Astrocyte (in vitro differentiated cells and primary cell): Measurements from ENCODE around the gene LIPN. TPM values are rescaled to one million over a fixed set of nuclear protein-coding genes. Genes with fewer than 3 reads are reported as not detected.

ENCODE experiments used
- DNase-seq: peaks from one replicate; pipeline ENCODE4 v3.0.0-alpha.2; 2010; ENCODE audit warnings: low read depth
- FAIRE-seq: peaks from 2 replicates; lab custom pipeline; 2011; peaks lifted over from hg19 to GRCh38; lab: Jason Lieb, UNC
- H2AFZ ChIP-seq: 2 replicates; pipeline ENCODE4 v1.6.0; 2012; ENCODE audit warnings: low read depth, low read length, inconsistent platforms
- H3K27ac ChIP-seq: 2 replicates; pipeline ENCODE4 v1.5.1; 2011; ENCODE audit warnings: low read depth, low read length, inconsistent platforms
- H3K27me3 ChIP-seq: 2 replicates; pipeline ENCODE4 v1.6.0; 2011; ENCODE audit warnings: low read length, inconsistent platforms; ENCODE audit not compliant: insufficient read depth
- H3K36me3 ChIP-seq: 2 replicates; pipeline ENCODE4 v1.5.1; 2011; ENCODE audit warnings: low read length, inconsistent platforms; ENCODE audit not compliant: insufficient read depth
- H3K4me1 ChIP-seq: 2 replicates; pipeline ENCODE4 v1.5.1; 2011; ENCODE audit warnings: low read length, inconsistent platforms; ENCODE audit not compliant: insufficient read depth
- H3K4me2 ChIP-seq: 2 replicates; pipeline ENCODE4 v1.6.0; 2012; ENCODE audit warnings: low read length, inconsistent platforms
- H3K4me3 ChIP-seq: 2 replicates; pipeline ENCODE4 v1.5.1; 2011; ENCODE audit warnings: low read depth, mild to moderate bottlenecking, low read length, inconsistent platforms; ENCODE audit not compliant: insufficient read depth
- H3K79me2 ChIP-seq: 2 replicates; pipeline ENCODE4 v1.6.0; 2012; ENCODE audit warnings: mild to moderate bottlenecking, low read length, inconsistent platforms; ENCODE audit not compliant: insufficient read depth
- H3K9ac ChIP-seq: 2 replicates; pipeline ENCODE4 v1.6.0; 2012; ENCODE audit warnings: mild to moderate bottlenecking, low read length, inconsistent platforms
- H3K9me3 ChIP-seq: 2 replicates; pipeline ENCODE4 v1.5.1; 2012; ENCODE audit warnings: low read depth, mild to moderate bottlenecking, low read length, inconsistent platforms; ENCODE audit not compliant: insufficient read depth
- H4K20me1 ChIP-seq: 2 replicates; pipeline ENCODE4 v1.6.0; 2012; ENCODE audit warnings: low read length, inconsistent platforms; ENCODE audit not compliant: insufficient read depth
- H3K27ac Mint-ChIP-seq: one replicate; pipeline ENCODE4 v1.8.0; 2021; ENCODE audit warnings: mild to moderate bottlenecking, mixed read lengths; ENCODE audit not compliant: unreplicated experiment
- H3K27me3 Mint-ChIP-seq: one replicate; pipeline ENCODE4 v1.8.0; 2021; ENCODE audit warnings: low read depth, mixed read lengths; ENCODE audit not compliant: unreplicated experiment
- H3K36me3 Mint-ChIP-seq: one replicate; pipeline ENCODE4 v1.8.0; 2021; ENCODE audit warnings: low read depth, mixed read lengths; ENCODE audit not compliant: unreplicated experiment
- H3K4me1 Mint-ChIP-seq: one replicate; pipeline ENCODE4 v1.8.0; 2021; ENCODE audit warnings: low read depth, mixed read lengths; ENCODE audit not compliant: unreplicated experiment
- H3K4me3 Mint-ChIP-seq: one replicate; pipeline ENCODE4 v1.8.0; 2021; ENCODE audit warnings: mild to moderate bottlenecking, moderate library complexity, mixed read lengths; ENCODE audit not compliant: unreplicated experiment
- H3K9me3 Mint-ChIP-seq: one replicate; pipeline ENCODE4 v1.8.0; 2021; ENCODE audit warnings: mild to moderate bottlenecking, mixed read lengths; ENCODE audit not compliant: unreplicated experiment
- CTCF ChIP-seq: IDR thresholded peaks from 2 replicates; pipeline ENCODE4 v1.5.1; 2011; ENCODE audit warnings: low read depth, mild to moderate bottlenecking, inconsistent platforms, low read length, moderate library complexity; ENCODE audit not compliant: insufficient read depth
- EZH2 ChIP-seq: IDR thresholded peaks from 2 replicates; pipeline ENCODE4 v1.6.1; 2012; ENCODE audit warnings: mild to moderate bottlenecking, low read length, inconsistent platforms; ENCODE audit not compliant: insufficient read depth
- total RNA-seq: library from RNA; stranded (reverse); gene quantifications from 2 replicates; pipeline ENCODE4 v1.2.1, GENCODE V29; 2021

The LIPN gene
- total RNA-seq, 1 donor from 2014 or later, result not detected

DNA sequence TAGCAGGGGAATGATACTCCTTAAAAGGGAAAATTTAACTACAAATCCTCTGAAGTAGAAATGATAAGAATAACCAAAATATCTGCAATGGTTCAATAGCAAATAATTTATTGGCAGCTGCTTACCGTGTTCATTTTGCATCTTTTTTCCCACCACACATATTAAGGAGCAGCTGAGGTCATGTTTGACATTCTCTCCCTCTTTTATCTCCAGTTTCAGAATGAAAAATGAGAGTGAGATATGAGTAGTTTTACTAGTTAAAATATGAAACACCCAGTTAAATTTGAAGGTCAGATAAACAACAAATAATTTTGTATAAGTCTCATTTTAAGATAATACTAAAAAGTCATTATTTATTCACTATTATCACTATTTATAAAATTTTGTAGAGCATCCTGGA lies 3.1 kb downstream of the LIPN start:
- Histone ChIP-seq H3K27ac (no peak overlapping the region), H3K9ac (no peak overlapping the region), H4K20me1 (no peaks in the 10 kb centered on the region), H3K9me3 (no peaks in the 10 kb centered on the region), H3K4me3 (no peak overlapping the region), H3K4me1 (no peaks in the 10 kb centered on the region), H2AFZ (no peak overlapping the region), H3K4me2 (no peak overlapping the region), H3K36me3 (no peaks in the 10 kb centered on the region), H3K27me3 (no peaks in the 10 kb centered on the region), H3K79me2 (no peaks in the 10 kb centered on the region)
- FAIRE-seq (no peak), DNase-seq (no peak)
- Mint-ChIP-seq H3K4me3 (no peak overlapping the region), H3K36me3 (no peaks in the 10 kb centered on the region), H3K27ac (no peak overlapping the region), H3K4me1 (no peaks in the 10 kb centered on the region), H3K9me3 (peaks cover 2% of the 10 kb centered on the region), H3K27me3 (no peaks in the 10 kb centered on the region)
- TF ChIP-seq CTCF (no peak), EZH2 (no peak)

GRCh38 chr10:88763441-88763840 lies 3.6 kb downstream of the LIPN start:
- Histone ChIP-seq H3K36me3 (no peaks in the 10 kb centered on the region), H3K9ac (no peak overlapping the region), H3K4me2 (no peak overlapping the region), H3K4me1 (no peaks in the 10 kb centered on the region), H4K20me1 (no peaks in the 10 kb centered on the region), H3K4me3 (no peak overlapping the region), H3K9me3 (no peaks in the 10 kb centered on the region), H3K79me2 (no peaks in the 10 kb centered on the region), H2AFZ (no peak overlapping the region), H3K27ac (no peak overlapping the region), H3K27me3 (no peaks in the 10 kb centered on the region)
- H3K27ac Mint-ChIP-seq, result no peak overlapping the region
- FAIRE-seq (no peak), DNase-seq (no peak)
- peaks cover 2% of the 10 kb centered on the region for H3K9me3 Mint-ChIP-seq
- no peak overlapping the region for H3K4me3 Mint-ChIP-seq
- TF ChIP-seq EZH2, result no peak
- no peak for TF ChIP-seq CTCF
- no peaks in the 10 kb centered on the region for H3K36me3 Mint-ChIP-seq
- H3K4me1 Mint-ChIP-seq, result no peaks in the 10 kb centered on the region
- no peaks in the 10 kb centered on the region for H3K27me3 Mint-ChIP-seq

- DNase-seq (no peak), FAIRE-seq (no peak)
- H3K4me3 Mint-ChIP-seq, result no peak overlapping the region
- H3K9ac ChIP-seq, result no peak overlapping the region
- no peaks in the 10 kb centered on the region for H3K9me3 ChIP-seq
- no peak overlapping the region for H3K4me3 ChIP-seq
- no peaks in the 10 kb centered on the region for H3K36me3 Mint-ChIP-seq
- H2AFZ ChIP-seq, result no peak overlapping the region
- TF ChIP-seq CTCF (no peak), EZH2 (no peak)
- H3K4me1 Mint-ChIP-seq, result no peaks in the 10 kb centered on the region
- no peak overlapping the region for H3K27ac Mint-ChIP-seq
- H3K27ac ChIP-seq, result no peak overlapping the region
- H3K27me3 Mint-ChIP-seq, result no peaks in the 10 kb centered on the region
- H3K4me1 ChIP-seq, result no peaks in the 10 kb centered on the region
- H3K79me2 ChIP-seq, result no peaks in the 10 kb centered on the region
- no peaks in the 10 kb centered on the region for H4K20me1 ChIP-seq
- H3K27me3 ChIP-seq, result no peaks in the 10 kb centered on the region
- H3K4me2 ChIP-seq, result no peak overlapping the region
- H3K36me3 ChIP-seq, result no peaks in the 10 kb centered on the region
- H3K9me3 Mint-ChIP-seq, result no peaks in the 10 kb centered on the region
Measured at GRCh38 chr10:88764110-88764509, 4.3 kb downstream of the LIPN start.
